ENCODE results near the gene SCAF1.
A peak's percentile ranks its signal among the peaks of the same experiment; 100 is the strongest.

SCAF1 gene

GRCh38 chr19:49686503-49687088 is 44.6 kb downstream of the SCAF1 start:
- no peak for DNase-seq

- DNase-seq = no peak
These were observed 45.1 kb downstream of the SCAF1 start for GRCh38 chr19:49687150-49687549.

GRCh38 chr19:49687566-49688316 is 45.7 kb downstream of the SCAF1 start:
- no peak for DNase-seq

GRCh38 chr19:49688531-49689132 is 46.6 kb downstream of the SCAF1 start:
- DNase-seq = no peak

- DNase-seq = peak; percentile 44
These were observed 47.4 kb downstream of the SCAF1 start, which contains the start of gene ADM5 for GRCh38 chr19:49689133-49690078. Gene ADM5 (plus strand): TSS chr19:49689594. CDS start chr19:49689838, 244 bp downstream.

GRCh38 chr19:49690079-49690655 is 48.2 kb downstream of the SCAF1 start:
- DNase-seq = no peak

- peak; percentile 69 for DNase-seq
These were observed 48.7 kb downstream of the SCAF1 start, which contains the start of gene CPT1C for GRCh38 chr19:49690656-49691242. Gene CPT1C (plus strand): TSS chr19:49691116. CDS start chr19:49692253, 1,137 bp downstream.

- DNase-seq = peak; percentile 32
These were observed 49.5 kb downstream of the SCAF1 start for GRCh38 chr19:49691243-49692146.

- DNase-seq = no peak
These were observed 50.1 kb downstream of the SCAF1 start for GRCh38 chr19:49692147-49692506.

- DNase-seq = no peak
These were observed 54.1 kb downstream of the SCAF1 start for GRCh38 chr19:49696115-49696514.

GRCh38 chr19:49696865-49697264 is 54.9 kb downstream of the SCAF1 start:
- no peak for DNase-seq

GRCh38 chr19:49699364-49699763 is 57.4 kb downstream of the SCAF1 start:
- DNase-seq = no peak

GRCh38 chr19:49700563-49700962 is 58.6 kb downstream of the SCAF1 start:
- no peak for DNase-seq

- DNase-seq = no peak
These were observed 59.3 kb downstream of the SCAF1 start for GRCh38 chr19:49701271-49701786.

- DNase-seq = no peak
These were observed 63.1 kb downstream of the SCAF1 start for GRCh38 chr19:49704888-49705642.

- DNase-seq = no peak
These were observed 63.9 kb downstream of the SCAF1 start for GRCh38 chr19:49705919-49706318.
